ENCODE measurements around the gene CAT.

CAT gene

GRCh38 chr11:34510218-34510617 lies 71.5 kb downstream of the CAT start:
- Histone ChIP-seq H3K4me3 (ENCODE audit: extremely low read depth, insufficient read depth, low read length, poor library complexity, severe bottlenecking) (no peak overlapping the region), H3K9me3 (ENCODE audit: control insufficient read depth, low read length) (no peaks in the 10 kb centered on the region), H3K27ac (ENCODE audit: low read depth, low read length, severe bottlenecking) (no peak overlapping the region), H3K36me3 (ENCODE audit: control insufficient read depth, insufficient read depth, low read length) (no peaks in the 10 kb centered on the region), H3K4me1 (ENCODE audit: control insufficient read depth, insufficient read depth, low read length, poor library complexity, severe bottlenecking) (no peaks in the 10 kb centered on the region)

GRCh38 chr11:34510673-34511072 lies 71.9 kb downstream of the CAT start:
- Histone ChIP-seq H3K4me3 (ENCODE audit: extremely low read depth, insufficient read depth, low read length, poor library complexity, severe bottlenecking) (no peak overlapping the region), H3K27ac (ENCODE audit: low read depth, low read length, severe bottlenecking) (no peak overlapping the region), H3K9me3 (ENCODE audit: control insufficient read depth, low read length) (no peaks in the 10 kb centered on the region), H3K4me1 (ENCODE audit: control insufficient read depth, insufficient read depth, low read length, poor library complexity, severe bottlenecking) (no peaks in the 10 kb centered on the region), H3K36me3 (ENCODE audit: control insufficient read depth, insufficient read depth, low read length) (no peaks in the 10 kb centered on the region)
- WGBS, 2 experiments (ENCODE audit: insufficient coverage in 2 of 2), result 100% methylated on average over 2 of the region's 2 CpGs

DNA sequence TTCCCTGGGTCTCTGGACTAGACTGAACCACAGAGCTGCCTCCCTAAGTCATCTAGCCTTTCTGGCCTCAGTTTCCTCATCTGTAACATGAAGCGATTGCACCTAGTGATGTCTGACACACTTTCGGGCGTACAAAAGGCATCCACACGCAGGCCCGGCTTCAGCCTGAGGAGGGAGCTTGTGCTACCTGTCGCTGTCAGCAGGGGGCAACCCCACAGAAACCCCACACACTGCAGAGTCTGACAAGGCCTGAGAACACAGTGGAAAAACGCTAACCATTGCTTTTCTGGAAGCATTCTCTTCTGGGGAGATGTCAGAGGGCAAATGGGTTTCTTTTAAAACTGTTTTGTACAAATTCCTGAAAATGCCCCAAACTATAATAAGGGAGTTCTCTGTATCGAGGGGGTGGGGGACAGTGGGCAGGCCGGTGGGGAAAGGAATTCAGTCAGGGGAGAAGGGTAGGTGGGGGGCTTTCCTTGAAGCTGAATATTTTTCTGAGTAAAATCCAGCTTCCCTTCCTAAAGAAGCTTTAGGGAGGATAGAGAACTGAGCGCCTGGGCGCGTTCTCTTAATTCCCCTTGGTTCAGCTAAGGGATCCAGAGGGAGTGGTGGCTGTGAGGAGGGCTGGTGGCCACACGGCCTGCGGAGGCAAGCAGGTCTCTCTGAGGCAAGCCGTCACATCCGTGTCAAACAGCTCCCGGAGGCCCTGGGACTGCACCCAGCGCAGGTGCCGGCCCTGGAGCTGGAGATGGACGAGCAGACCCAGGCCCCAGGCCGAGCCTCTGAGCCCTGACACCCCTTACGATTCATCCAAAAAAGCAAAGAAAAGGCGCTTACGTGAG lies 74.3 kb downstream of the CAT start:
- 73 to 93% methylated on average over 16 to 19 of the region's 24 CpGs for WGBS, 2 experiments (ENCODE audit: insufficient coverage in 2 of 2)
- no peaks in the 10 kb centered on the region for H3K36me3 ChIP-seq (ENCODE audit: control insufficient read depth, insufficient read depth, low read length)

DNA sequence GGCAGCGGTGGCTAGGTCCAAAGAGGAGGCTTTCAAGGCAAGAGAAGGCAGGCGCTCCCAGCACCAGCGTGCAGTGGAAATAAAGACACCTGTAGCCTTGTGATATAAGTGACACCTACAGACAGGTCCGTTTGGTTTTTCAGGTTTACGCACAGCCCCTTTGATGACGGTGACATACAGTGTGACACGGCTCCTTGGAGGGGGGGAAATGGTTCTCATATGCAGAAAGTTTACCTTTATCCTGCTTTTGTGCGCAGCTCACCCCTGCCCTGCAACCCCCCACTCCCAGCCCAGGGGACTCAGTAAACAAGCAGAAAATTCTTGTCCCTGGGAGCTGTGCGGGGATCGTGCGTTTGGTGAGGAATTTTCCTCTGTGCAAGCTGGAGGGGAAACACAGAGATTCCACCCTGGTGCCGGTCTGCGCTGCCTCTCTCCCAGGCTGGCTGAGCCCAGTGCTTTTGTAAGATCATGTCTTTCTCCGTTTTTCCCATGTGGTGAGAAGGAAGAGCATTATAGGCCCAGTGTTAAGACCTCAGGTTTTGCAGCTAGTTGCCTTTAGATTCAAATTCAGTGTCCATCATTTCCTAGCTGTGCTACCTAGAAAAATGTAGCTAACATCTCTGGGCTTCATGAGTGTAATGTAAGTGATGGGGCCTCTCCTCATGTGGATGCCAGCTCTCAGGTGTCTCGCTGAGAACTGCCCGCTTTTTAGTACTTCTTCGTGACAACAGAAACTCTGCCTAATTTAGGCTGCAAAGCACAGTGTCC lies 75.1 kb downstream of the CAT start, which contains the start of gene ELF5:
ELF5 (minus strand) TSS at position 113 of the 768 bp plus-strand sequence. CDS start 8,045 bp downstream, outside the sequence.
- Histone ChIP-seq H3K36me3 (ENCODE audit: control insufficient read depth, insufficient read depth, low read length) (no peaks in the 10 kb centered on the region), H3K4me1 (ENCODE audit: control insufficient read depth, insufficient read depth, low read length, poor library complexity, severe bottlenecking) (no peaks in the 10 kb centered on the region)

More for the DNA sequence above, 74.3 kb downstream of the CAT start:
- Histone ChIP-seq H3K27ac (ENCODE audit: low read depth, low read length, severe bottlenecking) (no peak overlapping the region), H3K4me1 (ENCODE audit: control insufficient read depth, insufficient read depth, low read length, poor library complexity, severe bottlenecking) (no peaks in the 10 kb centered on the region), H3K9me3 (ENCODE audit: control insufficient read depth, low read length) (no peaks in the 10 kb centered on the region), H3K4me3 (ENCODE audit: extremely low read depth, insufficient read depth, low read length, poor library complexity, severe bottlenecking) (no peak overlapping the region)

GRCh38 chr11:34514597-34514996 lies 75.9 kb downstream of the CAT start:
- no peak overlapping the region for H3K27ac ChIP-seq (ENCODE audit: low read depth, low read length, severe bottlenecking)
- WGBS, 2 experiments (ENCODE audit: insufficient coverage in 2 of 2), result 96 to 100% methylated on average over 2 to 4 of the region's 7 CpGs
- no peaks in the 10 kb centered on the region for H3K9me3 ChIP-seq (ENCODE audit: control insufficient read depth, low read length)
- H3K4me1 ChIP-seq (ENCODE audit: control insufficient read depth, insufficient read depth, low read length, poor library complexity, severe bottlenecking), result no peaks in the 10 kb centered on the region
- no peak overlapping the region for H3K4me3 ChIP-seq (ENCODE audit: extremely low read depth, insufficient read depth, low read length, poor library complexity, severe bottlenecking)
- no peaks in the 10 kb centered on the region for H3K36me3 ChIP-seq (ENCODE audit: control insufficient read depth, insufficient read depth, low read length)

More for the DNA sequence above, 75.1 kb downstream of the CAT start, which contains the start of gene ELF5:
- 88 to 97% methylated on average over 8 to 13 of the region's 17 CpGs for WGBS, 2 experiments (ENCODE audit: insufficient coverage in 2 of 2)
- Histone ChIP-seq H3K9me3 (ENCODE audit: control insufficient read depth, low read length) (no peaks in the 10 kb centered on the region), H3K27ac (ENCODE audit: low read depth, low read length, severe bottlenecking) (no peak within 1 kb of the TSS), H3K4me3 (ENCODE audit: extremely low read depth, insufficient read depth, low read length, poor library complexity, severe bottlenecking) (no peak within 1 kb of the TSS)

DNA sequence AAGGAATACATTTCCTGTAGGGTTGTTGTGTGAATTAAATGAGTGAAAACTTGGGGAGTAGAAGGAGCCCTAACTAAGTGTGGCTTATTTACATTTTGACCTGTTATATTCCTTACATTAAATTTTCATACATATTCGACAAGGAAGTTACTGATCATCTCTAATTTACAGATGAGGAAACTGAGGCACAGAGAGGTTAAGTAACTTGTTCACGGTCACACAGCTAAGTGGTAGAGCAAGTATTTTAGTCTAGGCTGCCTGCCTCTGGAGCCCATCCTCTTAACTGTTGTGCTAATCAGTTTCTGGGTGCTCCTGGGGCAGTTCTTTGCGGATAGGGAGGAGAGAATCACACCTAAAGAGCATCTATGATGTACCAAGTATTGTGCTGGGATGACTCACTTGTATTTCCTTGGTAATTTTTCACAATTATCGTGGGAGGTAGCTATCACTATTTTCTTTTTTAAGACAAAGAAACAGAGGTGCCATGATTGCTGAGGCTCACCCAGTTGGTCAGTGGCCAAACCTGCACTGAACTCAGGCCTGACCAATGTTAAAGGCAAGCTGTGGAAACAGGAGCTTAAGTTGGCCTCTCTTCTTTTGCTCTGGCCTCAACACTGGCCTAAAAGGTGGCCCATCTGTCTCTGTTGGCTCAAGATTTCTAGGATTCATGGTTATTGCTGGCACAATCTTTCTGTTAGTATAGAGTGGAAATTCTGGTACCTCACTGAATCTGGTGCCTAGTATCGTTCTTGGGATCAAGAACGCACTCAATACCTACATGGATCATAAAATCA lies 77.7 kb downstream of the CAT start:
- Histone ChIP-seq H3K4me3 (ENCODE audit: extremely low read depth, insufficient read depth, low read length, poor library complexity, severe bottlenecking) (no peak overlapping the region), H3K27ac (ENCODE audit: low read depth, low read length, severe bottlenecking) (no peak overlapping the region), H3K36me3 (ENCODE audit: control insufficient read depth, insufficient read depth, low read length) (no peaks in the 10 kb centered on the region), H3K4me1 (ENCODE audit: control insufficient read depth, insufficient read depth, low read length, poor library complexity, severe bottlenecking) (no peaks in the 10 kb centered on the region), H3K9me3 (ENCODE audit: control insufficient read depth, low read length) (no peaks in the 10 kb centered on the region)
- WGBS, 2 experiments (ENCODE audit: insufficient coverage in 2 of 2), result 89 to 98% methylated on average over 4 to 5 of the region's 6 CpGs

DNA sequence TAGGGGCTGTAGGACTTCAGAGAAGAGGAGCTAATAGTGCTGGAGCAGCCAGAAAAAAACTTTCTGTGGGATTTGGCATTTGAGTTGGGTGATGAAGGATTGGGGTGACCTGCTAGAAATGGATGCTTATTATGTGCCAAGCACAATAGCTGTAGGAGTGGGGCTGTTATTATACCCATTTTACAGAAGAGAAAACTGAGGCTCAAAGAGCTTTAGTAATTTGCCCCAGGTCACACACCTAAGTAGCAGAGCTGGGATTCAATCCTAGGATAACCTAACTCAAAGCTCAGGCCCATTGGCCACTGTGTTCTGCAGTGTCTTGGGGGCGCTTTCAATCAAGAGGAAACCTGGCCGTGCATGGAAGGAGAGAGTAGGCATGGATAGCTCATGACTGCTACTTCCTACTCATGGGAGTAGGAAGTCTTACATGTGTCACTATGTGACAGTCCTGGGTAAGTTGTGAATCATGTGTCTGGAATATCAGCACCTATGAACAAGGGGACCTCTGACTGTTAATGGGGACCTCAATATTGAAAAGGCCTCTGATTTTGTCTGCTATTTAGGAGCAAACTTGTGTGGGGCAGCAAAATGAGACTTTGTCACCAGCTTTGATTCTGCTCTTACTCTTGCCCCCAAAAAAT lies 81.0 kb downstream of the CAT start:
- no peak overlapping the region for H3K27ac ChIP-seq (ENCODE audit: low read depth, low read length, severe bottlenecking)
- 80 to 86% methylated on average over 2 of the region's 2 CpGs for WGBS, 2 experiments (ENCODE audit: insufficient coverage in 2 of 2)
- H3K36me3 ChIP-seq (ENCODE audit: control insufficient read depth, insufficient read depth, low read length), result no peaks in the 10 kb centered on the region
- no peak overlapping the region for H3K4me3 ChIP-seq (ENCODE audit: extremely low read depth, insufficient read depth, low read length, poor library complexity, severe bottlenecking)
- H3K9me3 ChIP-seq (ENCODE audit: control insufficient read depth, low read length), result no peaks in the 10 kb centered on the region
- no peaks in the 10 kb centered on the region for H3K4me1 ChIP-seq (ENCODE audit: control insufficient read depth, insufficient read depth, low read length, poor library complexity, severe bottlenecking)

- Histone ChIP-seq H3K4me1 (ENCODE audit: control insufficient read depth, insufficient read depth, low read length, poor library complexity, severe bottlenecking) (no peaks in the 10 kb centered on the region), H3K4me3 (ENCODE audit: extremely low read depth, insufficient read depth, low read length, poor library complexity, severe bottlenecking) (no peak overlapping the region), H3K9me3 (ENCODE audit: control insufficient read depth, low read length) (no peaks in the 10 kb centered on the region), H3K27ac (ENCODE audit: low read depth, low read length, severe bottlenecking) (no peak overlapping the region), H3K36me3 (ENCODE audit: control insufficient read depth, insufficient read depth, low read length) (no peaks in the 10 kb centered on the region)
These were observed 82.5 kb downstream of the CAT start for GRCh38 chr11:34521265-34521664.

Measured in mesodermal cell (in vitro differentiated cells).